HG03354 (cell line): ENCODE data around the gene ZNF524.

Experiments
- ATAC-seq: cut with Tn5 transposase; IDR thresholded peaks from one replicate; pipeline ENCODE4 v1.9.1; 2021; ENCODE audit warnings: mild to moderate bottlenecking; ENCODE audit not compliant: unreplicated experiment, poor library complexity, severe bottlenecking

ZNF524 gene

GRCh38 chr19:55599468-55599841 is 633 bp upstream of the ZNF524 start, which contains the start of gene FIZ1:
FIZ1 (minus strand) TSS chr19:55599517; CDS start chr19:55597865, 1,652 bp downstream.
- ATAC-seq = peak; percentile 65

GRCh38 chr19:55600662-55601028 is 557 bp downstream of the ZNF524 start:
- ATAC-seq = no peak

- no peak for ATAC-seq
These were observed 996 bp downstream of the ZNF524 start for GRCh38 chr19:55601084-55601483.

DNA sequence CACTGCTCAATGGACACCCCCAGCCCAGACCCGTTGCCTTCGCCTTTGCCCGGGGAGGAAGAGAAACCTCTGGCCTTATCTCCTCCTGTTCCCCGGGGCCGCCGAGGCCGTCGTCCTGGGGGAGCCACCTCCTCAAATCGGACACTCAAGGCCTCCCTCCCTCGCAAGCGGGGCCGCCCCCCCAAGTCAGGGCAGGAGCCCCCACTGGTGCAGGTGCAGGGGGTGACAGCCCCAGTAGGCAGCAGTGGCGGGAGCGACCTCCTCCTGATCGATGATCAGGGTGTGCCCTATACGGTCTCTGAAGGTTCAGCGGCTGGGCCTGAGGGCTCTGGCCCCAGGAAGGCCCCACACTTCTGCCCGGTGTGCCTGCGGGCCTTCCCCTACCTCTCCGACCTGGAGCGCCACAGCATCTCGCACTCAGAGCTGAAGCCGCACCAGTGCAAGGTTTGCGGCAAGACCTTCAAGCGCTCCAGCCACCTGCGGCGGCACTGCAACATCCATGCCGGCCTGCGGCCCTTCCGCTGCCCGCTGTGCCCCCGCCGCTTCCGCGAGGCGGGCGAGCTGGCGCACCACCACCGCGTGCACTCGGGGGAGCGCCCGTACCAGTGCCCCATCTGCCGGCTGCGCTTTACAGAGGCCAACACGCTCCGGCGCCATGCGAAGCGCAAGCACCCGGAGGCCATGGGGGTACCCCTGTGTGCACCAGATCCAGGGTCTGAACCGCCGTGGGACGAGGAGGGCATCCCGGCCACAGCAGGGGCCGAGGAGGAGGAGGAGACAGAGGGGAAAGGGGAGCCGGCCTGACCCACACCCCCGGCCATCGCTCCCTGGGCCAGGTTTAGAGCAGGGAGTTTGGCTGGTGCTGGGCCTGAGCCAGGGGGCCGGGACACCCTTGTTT is 2.3 kb downstream of the ZNF524 start:
- no peak for ATAC-seq

DNA sequence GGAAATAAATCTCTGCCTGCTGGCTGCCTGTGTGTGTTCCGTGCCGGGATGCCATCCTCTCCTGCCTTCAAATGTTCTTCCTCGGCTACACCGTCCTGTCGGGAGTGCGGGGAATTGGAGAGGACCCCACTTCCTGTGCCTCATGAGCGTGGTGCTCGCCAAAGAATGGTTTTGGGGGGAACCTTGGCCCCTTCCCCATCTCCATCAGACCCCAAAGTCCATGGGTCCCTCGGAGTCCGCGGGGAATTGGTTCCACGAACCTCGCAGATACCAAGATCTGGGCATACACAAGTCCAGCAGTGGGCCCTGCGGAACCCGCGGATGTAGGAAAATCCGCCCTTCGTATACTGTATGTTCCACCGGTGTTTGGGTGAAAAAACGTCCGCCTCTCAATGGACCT is 3.0 kb downstream of the ZNF524 start:
- ATAC-seq = no peak

GRCh38 chr19:55603581-55604292 is 3.6 kb downstream of the ZNF524 start:
- ATAC-seq = no peak

DNA sequence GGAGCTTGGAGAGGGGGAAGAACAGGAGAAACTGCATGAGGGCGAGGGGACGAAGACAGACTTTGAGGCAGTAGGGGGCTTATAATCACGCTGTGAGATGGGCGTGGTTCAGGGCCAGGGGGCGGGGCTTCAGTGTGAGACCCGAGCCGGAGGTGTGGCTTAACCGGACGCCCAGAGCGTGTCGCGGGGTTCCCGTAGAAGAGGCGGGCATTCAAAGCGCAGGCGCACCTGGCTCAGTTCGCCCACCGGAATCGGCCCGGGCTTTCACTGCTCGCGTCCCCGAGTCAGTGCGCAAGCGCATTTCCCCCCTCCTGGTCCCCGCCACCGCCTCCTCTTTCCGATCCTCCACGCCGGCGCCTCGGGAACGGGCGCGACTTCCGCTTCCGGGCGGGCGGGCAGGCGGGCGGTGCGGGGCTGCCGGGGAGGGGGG is 5.1 kb downstream of the ZNF524 start:
- ATAC-seq = peak; percentile 74

- peak; percentile 32 for ATAC-seq
These were observed 5.8 kb downstream of the ZNF524 start, which contains the start of gene ZNF865 for GRCh38 chr19:55605637-55606470. ZNF865 (plus strand) TSS chr19:55605647; CDS start chr19:55613619, 7,972 bp downstream.

- ATAC-seq = no peak
These were observed 6.3 kb downstream of the ZNF524 start for GRCh38 chr19:55606471-55606787.

GRCh38 chr19:55606817-55607216 is 6.7 kb downstream of the ZNF524 start:
- no peak for ATAC-seq

- no peak for ATAC-seq
These were observed 9.2 kb downstream of the ZNF524 start for GRCh38 chr19:55609326-55609725.

DNA sequence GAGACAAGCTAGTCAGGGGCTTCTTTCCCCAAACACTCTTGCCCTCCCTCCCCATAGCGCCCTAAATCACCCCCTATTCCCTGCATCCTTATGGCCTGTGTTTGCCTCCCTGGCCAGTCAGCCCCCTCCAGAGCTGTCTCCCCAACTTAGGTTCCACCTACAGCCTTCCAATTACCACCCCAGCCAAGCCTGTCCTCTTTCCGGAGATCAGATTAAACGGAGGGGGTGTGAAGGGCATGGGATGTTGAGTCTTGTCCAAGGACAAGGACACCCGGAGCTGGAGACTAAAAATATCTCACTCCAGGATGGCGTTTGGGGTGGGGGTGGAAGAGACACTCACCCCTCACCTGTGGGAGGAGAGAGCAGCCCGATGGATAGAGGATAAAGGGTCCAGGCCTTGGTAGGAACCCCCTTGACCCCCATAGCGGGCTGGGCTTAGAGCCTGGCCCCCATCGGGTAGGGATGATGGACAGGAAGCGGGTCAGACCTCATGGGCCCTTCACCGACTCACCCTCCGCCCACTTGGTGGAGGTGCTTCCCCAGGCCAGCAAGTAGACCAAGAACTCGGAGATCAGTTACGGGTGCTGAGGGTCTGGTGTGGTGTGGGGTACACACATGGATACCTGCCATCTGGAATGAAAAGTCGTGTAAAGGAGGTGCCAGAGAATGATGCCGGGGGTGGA is 11.4 kb downstream of the ZNF524 start:
- ATAC-seq = no peak

DNA sequence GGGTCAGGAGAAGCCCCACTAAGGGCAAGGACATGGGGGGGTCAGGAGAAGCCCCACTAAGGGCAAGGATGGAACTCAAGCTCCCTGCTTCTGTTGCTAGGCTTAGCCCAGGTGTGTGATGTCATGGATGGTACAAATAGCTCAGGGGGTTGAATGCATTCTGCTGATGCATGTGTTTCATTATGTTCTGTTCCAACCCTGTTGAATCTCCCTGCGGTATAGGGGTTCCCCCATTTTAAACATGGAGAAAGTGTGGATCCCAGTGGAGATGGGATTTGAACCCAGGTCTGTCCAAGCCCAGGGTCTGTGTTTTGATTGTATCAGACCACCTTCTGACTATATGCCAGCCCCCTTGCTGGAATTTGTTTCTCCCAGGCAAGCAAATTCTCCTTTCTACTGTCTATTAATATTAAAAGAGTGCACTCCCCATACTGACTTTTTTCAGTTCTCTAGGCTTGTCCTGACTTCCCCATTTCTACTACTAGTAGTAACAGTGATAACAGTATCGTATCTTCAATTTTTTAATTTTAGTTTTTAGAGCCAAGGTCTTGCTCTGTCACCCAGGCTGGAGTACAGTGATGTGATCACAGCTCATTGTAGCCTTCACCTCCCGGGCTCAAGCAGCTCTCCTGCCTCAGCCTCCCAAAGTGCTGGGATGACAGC is 12.0 kb downstream of the ZNF524 start:
- no peak for ATAC-seq

DNA sequence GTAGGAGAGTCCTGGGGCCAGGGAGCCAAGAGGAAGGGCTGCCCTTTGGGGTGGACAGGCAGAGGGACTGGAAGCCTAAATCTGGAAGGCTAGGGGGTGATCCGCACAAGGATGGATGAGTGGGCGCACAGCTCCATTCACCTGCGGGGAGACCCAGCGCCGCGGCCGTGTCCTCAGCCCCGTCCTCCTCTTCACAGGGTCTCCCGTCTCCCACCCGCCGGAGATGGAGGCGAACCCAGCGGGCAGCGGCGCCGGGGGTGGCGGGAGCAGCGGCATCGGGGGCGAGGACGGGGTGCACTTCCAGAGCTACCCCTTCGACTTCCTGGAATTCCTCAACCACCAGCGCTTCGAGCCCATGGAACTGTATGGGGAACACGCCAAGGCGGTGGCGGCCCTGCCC is 13.3 kb downstream of the ZNF524 start:
- no peak for ATAC-seq

DNA sequence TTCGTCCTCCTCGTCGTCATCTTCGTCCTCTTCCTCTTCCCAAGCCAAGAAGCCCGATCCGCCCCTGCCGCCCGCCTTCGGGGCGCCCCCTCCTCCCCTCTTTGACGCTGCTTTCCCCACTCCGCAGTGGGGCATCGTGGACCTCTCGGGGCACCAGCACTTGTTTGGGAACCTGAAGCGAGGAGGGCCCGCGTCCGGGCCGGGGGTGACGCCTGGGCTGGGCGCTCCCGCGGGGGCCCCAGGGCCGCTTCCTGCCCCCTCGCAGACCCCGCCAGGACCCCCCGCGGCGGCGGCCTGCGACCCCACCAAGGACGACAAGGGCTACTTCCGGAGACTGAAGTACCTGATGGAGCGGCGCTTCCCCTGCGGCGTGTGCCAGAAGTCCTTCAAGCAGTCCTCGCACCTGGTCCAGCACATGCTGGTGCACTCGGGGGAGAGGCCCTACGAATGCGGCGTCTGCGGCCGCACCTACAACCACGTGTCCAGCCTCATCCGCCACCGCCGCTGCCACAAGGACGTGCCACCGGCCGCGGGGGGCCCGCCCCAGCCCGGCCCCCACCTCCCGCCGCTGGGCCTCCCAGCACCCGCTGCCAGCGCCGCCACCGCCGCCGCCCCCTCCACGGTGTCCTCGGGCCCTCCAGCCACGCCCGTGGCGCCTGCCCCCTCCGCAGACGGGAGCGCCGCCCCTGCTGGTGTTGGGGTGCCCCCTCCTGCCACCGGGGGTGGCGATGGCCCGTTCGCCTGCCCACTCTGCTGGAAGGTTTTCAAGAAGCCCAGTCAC is 14.0 kb downstream of the ZNF524 start:
- no peak for ATAC-seq

GRCh38 chr19:55614711-55615542 is 14.8 kb downstream of the ZNF524 start:
- ATAC-seq = no peak

DNA sequence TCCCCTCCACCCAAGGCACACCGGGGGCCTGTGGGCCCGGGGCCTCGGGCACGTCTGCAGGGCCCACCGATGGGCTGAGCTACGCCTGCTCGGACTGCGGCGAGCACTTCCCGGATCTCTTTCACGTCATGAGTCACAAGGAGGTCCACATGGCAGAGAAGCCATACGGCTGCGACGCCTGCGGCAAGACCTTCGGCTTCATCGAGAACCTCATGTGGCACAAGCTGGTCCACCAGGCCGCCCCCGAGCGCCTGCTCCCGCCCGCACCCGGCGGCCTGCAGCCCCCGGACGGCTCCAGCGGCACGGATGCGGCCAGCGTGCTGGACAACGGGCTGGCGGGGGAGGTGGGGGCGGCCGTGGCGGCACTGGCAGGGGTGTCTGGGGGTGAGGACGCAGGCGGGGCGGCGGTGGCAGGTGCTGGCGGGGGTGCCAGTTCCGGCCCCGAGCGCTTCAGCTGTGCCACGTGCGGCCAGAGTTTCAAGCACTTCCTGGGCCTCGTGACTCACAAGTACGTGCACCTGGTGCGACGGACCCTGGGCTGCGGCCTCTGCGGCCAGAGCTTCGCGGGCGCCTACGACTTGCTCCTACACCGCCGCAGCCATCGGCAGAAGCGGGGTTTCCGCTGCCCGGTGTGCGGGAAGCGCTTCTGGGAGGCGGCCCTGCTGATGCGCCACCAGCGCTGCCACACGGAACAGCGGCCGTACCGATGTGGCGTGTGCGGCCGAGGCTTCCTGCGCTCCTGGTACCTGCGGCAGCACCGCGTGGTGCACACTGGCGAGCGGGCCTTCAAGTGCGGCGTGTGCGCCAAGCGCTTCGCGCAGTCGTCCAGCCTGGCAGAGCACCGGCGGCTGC is 15.7 kb downstream of the ZNF524 start:
- no peak for ATAC-seq
